ENCODE results near the gene KIAA1958.

GRCh38 chr9:112540800-112541199 is 54.2 kb downstream of the KIAA1958 start:
- TF ChIP-seq CTCF (IDR thresholded peaks at IDR 0.05) (no peak), EP300 (IDR thresholded peaks at IDR 0.05) (no peak)
